ENCODE measurements around the gene FERMT1.
"Not testable (repeated sequence)": the region's sequence is repeated elsewhere in the genome, so short reads cannot be mapped to it uniquely, and the experiment has no call there.

FERMT1 gene

DNA sequence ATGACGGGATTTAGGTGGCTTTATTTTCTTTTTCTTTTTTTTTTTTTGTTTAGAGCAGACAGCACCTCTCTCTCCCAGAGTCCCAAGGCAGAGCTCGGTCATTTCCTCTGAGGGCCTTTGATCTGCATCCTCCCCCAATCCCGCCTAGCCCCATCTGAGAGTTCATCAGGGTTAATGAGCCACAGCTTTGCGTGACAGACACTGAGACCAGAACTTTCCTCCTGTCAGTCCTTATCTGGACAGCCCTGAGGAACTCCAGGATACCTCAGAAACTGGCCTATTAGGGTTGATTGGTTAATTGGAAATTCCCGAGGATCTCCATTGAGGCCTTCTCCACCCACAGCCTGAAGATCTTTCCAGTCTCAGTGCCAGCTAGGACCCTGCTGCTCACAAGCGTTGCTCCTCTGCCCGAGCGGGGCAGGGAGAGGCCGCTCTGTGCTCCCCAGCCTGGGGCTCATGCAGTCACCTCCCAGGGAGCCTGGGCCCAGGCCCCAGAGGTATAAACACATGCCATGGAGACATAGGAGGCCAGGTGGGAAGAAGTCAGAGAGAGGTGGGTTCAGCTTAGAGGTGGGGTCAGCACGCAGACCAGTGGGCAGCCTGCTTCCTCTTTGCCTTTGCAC lies 67.6 kb downstream of the FERMT1 start:
- TF ChIP-seq ZNF8 (CRISPR knock-in tag; IDR thresholded peaks at IDR 0.05) (no peak), ZNF565 (CRISPR knock-in tag; conservative IDR thresholded peaks at IDR 0.05; ENCODE audit: low read depth) (no peak), TOX (CRISPR knock-in tag; IDR thresholded peaks at IDR 0.05; ENCODE audit: borderline replicate concordance) (no peak), TCF4 (CRISPR knock-in tag; IDR thresholded peaks at IDR 0.05; ENCODE audit: borderline replicate concordance) (no peak), ZNF70 (CRISPR knock-in tag; IDR thresholded peaks at IDR 0.05) (no peak), RARB (CRISPR knock-in tag; IDR thresholded peaks at IDR 0.05) (no peak), SNAI2 (CRISPR knock-in tag; IDR thresholded peaks at IDR 0.05) (no peak), OSR1 (CRISPR knock-in tag; IDR thresholded peaks at IDR 0.05) (no peak), ESRRG (CRISPR knock-in tag; IDR thresholded peaks at IDR 0.05) (no peak), PPARA (CRISPR knock-in tag; IDR thresholded peaks at IDR 0.05; ENCODE audit: borderline replicate concordance) (no peak), ZFP30 (CRISPR knock-in tag; IDR thresholded peaks at IDR 0.05) (no peak), CSDC2 (CRISPR knock-in tag; IDR thresholded peaks at IDR 0.05) (no peak), ZFP3 (CRISPR knock-in tag; IDR thresholded peaks at IDR 0.05) (no peak), BACH2 (CRISPR knock-in tag; IDR thresholded peaks at IDR 0.05; ENCODE audit: borderline replicate concordance) (no peak), ISL1 (CRISPR knock-in tag; IDR thresholded peaks at IDR 0.05) (no peak)
- TF ChIP-seq, protein P1, sequence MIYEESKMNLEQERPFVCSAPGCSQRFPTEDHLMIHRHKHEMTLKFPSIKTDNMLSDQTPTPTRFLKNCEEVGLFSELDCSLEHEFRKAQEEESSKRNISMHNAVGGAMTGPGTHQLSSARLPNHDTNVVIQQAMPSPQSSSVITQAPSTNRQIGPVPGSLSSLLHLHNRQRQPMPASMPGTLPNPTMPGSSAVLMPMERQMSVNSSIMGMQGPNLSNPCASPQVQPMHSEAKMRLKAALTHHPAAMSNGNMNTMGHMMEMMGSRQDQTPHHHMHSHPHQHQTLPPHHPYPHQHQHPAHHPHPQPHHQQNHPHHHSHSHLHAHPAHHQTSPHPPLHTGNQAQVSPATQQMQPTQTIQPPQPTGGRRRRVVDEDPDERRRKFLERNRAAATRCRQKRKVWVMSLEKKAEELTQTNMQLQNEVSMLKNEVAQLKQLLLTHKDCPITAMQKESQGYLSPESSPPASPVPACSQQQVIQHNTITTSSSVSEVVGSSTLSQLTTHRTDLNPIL (CRISPR knock-in tag; IDR thresholded peaks at IDR 0.05; ENCODE audit: low read depth), result no peak
- TF ChIP-seq, protein P2, sequence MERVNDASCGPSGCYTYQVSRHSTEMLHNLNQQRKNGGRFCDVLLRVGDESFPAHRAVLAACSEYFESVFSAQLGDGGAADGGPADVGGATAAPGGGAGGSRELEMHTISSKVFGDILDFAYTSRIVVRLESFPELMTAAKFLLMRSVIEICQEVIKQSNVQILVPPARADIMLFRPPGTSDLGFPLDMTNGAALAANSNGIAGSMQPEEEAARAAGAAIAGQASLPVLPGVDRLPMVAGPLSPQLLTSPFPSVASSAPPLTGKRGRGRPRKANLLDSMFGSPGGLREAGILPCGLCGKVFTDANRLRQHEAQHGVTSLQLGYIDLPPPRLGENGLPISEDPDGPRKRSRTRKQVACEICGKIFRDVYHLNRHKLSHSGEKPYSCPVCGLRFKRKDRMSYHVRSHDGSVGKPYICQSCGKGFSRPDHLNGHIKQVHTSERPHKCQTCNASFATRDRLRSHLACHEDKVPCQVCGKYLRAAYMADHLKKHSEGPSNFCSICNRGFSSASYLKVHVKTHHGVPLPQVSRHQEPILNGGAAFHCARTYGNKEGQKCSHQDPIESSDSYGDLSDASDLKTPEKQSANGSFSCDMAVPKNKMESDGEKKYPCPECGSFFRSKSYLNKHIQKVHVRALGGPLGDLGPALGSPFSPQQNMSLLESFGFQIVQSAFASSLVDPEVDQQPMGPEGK (CRISPR knock-in tag; IDR thresholded peaks at IDR 0.05; ENCODE audit: borderline replicate concordance), result no peak
- TF ChIP-seq, protein P3, sequence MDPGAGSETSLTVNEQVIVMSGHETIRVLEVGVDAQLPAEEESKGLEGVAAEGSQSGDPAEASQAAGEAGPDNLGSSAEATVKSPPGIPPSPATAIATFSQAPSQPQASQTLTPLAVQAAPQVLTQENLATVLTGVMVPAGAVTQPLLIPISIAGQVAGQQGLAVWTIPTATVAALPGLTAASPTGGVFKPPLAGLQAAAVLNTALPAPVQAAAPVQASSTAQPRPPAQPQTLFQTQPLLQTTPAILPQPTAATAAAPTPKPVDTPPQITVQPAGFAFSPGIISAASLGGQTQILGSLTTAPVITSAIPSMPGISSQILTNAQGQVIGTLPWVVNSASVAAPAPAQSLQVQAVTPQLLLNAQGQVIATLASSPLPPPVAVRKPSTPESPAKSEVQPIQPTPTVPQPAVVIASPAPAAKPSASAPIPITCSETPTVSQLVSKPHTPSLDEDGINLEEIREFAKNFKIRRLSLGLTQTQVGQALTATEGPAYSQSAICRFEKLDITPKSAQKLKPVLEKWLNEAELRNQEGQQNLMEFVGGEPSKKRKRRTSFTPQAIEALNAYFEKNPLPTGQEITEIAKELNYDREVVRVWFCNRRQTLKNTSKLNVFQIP (CRISPR knock-in tag; IDR thresholded peaks at IDR 0.05; ENCODE audit: borderline replicate concordance, low read depth), result no peak
- TF ChIP-seq, protein P4, sequence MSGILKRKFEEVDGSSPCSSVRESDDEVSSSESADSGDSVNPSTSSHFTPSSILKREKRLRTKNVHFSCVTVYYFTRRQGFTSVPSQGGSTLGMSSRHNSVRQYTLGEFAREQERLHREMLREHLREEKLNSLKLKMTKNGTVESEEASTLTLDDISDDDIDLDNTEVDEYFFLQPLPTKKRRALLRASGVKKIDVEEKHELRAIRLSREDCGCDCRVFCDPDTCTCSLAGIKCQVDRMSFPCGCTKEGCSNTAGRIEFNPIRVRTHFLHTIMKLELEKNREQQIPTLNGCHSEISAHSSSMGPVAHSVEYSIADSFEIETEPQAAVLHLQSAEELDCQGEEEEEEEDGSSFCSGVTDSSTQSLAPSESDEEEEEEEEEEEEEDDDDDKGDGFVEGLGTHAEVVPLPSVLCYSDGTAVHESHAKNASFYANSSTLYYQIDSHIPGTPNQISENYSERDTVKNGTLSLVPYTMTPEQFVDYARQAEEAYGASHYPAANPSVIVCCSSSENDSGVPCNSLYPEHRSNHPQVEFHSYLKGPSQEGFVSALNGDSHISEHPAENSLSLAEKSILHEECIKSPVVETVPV (CRISPR knock-in tag; IDR thresholded peaks at IDR 0.05), result no peak
- TF ChIP-seq, protein P5, sequence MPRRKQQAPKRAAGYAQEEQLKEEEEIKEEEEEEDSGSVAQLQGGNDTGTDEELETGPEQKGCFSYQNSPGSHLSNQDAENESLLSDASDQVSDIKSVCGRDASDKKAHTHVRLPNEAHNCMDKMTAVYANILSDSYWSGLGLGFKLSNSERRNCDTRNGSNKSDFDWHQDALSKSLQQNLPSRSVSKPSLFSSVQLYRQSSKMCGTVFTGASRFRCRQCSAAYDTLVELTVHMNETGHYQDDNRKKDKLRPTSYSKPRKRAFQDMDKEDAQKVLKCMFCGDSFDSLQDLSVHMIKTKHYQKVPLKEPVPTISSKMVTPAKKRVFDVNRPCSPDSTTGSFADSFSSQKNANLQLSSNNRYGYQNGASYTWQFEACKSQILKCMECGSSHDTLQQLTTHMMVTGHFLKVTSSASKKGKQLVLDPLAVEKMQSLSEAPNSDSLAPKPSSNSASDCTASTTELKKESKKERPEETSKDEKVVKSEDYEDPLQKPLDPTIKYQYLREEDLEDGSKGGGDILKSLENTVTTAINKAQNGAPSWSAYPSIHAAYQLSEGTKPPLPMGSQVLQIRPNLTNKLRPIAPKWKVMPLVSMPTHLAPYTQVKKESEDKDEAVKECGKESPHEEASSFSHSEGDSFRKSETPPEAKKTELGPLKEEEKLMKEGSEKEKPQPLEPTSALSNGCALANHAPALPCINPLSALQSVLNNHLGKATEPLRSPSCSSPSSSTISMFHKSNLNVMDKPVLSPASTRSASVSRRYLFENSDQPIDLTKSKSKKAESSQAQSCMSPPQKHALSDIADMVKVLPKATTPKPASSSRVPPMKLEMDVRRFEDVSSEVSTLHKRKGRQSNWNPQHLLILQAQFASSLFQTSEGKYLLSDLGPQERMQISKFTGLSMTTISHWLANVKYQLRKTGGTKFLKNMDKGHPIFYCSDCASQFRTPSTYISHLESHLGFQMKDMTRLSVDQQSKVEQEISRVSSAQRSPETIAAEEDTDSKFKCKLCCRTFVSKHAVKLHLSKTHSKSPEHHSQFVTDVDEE (CRISPR knock-in tag; IDR thresholded peaks at IDR 0.05), result no peak

DNA sequence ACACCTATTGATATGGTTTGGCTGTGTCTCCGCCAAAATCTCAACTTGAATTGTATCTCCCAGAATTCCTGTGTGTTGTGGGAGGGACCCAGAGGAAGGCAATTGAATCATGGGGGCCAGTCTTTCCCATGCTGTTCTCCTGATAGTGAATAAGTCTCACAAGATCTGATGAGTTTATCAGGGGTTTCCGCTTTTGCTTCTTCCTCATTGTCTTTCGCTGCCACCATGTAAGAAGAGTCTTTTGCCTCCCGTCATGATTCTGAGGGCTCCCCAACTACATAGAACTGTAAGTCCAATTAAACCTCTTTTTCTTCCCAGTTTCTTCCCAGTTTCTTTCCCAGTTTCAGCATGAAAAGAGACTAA lies 68.2 kb downstream of the FERMT1 start:
- ATAC-seq, result not testable (repeated sequence)

More for the DNA sequence above, 67.6 kb downstream of the FERMT1 start:
- no peak for ATAC-seq

DNA sequence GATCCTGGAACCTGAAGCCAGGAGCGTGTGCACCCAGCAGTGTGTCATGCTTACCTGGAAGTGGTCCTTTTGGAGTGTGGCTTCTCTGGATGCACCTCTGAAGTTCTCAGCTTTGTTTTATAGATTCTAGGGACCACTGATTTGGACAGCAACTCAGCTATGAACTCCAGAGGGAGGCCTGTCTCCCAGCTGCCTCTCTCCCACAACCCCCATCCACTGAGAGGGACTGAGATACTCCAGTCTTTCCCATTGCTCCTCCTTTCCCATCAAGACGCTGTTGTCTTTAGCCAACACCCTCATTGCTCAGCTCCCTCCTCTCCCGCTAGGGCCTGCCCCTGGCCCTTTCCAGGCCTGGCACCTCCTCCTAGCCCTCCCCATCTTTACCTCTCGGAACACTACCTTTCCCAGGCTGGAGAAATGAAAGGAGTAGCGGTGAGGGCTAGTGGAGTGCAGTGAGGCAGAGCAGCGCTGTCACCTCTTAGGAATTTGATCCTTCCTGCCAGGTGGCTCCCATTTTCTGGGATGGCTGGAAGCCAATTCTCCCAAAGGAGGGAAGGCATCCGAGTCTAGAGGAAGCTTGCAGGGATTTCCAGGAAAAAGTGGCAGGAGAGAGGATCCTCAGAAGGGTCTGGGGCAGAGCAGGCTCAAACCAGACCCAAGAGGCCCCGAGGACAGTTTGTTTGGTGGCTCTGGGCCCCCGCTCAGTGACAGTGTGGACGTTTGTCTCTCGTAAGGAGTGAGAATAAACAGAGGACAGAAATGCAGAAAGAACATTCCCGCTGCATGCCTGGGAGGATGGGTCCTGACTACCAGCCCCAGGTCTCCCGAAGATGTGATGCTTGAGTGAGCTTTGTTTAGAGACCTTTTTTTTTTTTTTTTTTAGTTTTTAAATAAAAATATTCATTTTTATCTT lies 68.8 kb downstream of the FERMT1 start, which contains the start of gene LRRN4:
Gene LRRN4, minus strand, starts transcription at position 285 of the 913 bp plus-strand sequence. CDS start 1,261 bp downstream, outside the sequence.
- peak; percentile 32 for ATAC-seq

More for the DNA sequence above, 68.8 kb downstream of the FERMT1 start, which contains the start of gene LRRN4:
- no peak for TF ChIP-seq ARNTL (CRISPR knock-in tag; IDR thresholded peaks at IDR 0.05; ENCODE audit: borderline replicate concordance, low read depth)
- TF ChIP-seq TOX (CRISPR knock-in tag; IDR thresholded peaks at IDR 0.05; ENCODE audit: borderline replicate concordance), result no peak
- TF ChIP-seq RARB (CRISPR knock-in tag; IDR thresholded peaks at IDR 0.05), result no peak
- TF ChIP-seq ZNF70 (CRISPR knock-in tag; IDR thresholded peaks at IDR 0.05), result peak; percentile 69; the same call in 1 of the 2 replicates
- TF ChIP-seq, protein P5 (CRISPR knock-in tag; IDR thresholded peaks at IDR 0.05), result no peak
- TF ChIP-seq ZFP3 (CRISPR knock-in tag; IDR thresholded peaks at IDR 0.05), result no peak

All from SK-N-SH treated with all-trans-retinoic acid at 6 μM for 48 hours (cell line).